CD14-positive monocyte (primary cell): Measurements from ENCODE around the gene JAKMIP2. TPM values are rescaled to one million over a fixed set of nuclear protein-coding genes. Genes with fewer than 3 reads are reported as not detected.

Experiments
- DNase-seq, 3 donors: peaks; one replicate each; pipeline ENCODE4 v3.0.0-alpha.2; 2011 to 2022
- H2AFZ ChIP-seq: 2 replicates; pipeline ENCODE4 v1.6.0; 2012; ENCODE audit warnings: mild to moderate bottlenecking, low read depth, low read length, inconsistent platforms; ENCODE audit not compliant: insufficient read depth, poor library complexity, severe bottlenecking
- H3K27ac ChIP-seq, 2 donors: 1 replicate in 1 of 2; 2 replicates in 1 of 2; pipeline ENCODE4 v1.5.1; 2012 to 2013; ENCODE audit warnings: low read length in 2 of 2, control low read depth in 1 of 2, inconsistent platforms in 1 of 2, low read depth in 1 of 2, mild to moderate bottlenecking in 1 of 2
- H3K27me3 ChIP-seq, 2 donors: one replicate each; pipeline versions ENCODE4 v1.6.0 to v1.6.1; 2011 to 2013; ENCODE audit warnings: low read length in 2 of 2; ENCODE audit not compliant: control insufficient read depth in 2 of 2, insufficient read depth in 2 of 2
- H3K36me3 ChIP-seq, 2 donors: replicated peaks in 1 of 2; 1 replicate in 1 of 2; 2 replicates in 1 of 2; pipeline versions ENCODE4 v1.5.1 to v1.6.1; 2012 to 2013; ENCODE audit warnings: low read length in 2 of 2, control low read depth in 1 of 2, inconsistent platforms in 1 of 2, mild to moderate bottlenecking in 1 of 2; ENCODE audit not compliant: insufficient read depth in 2 of 2, control insufficient read depth in 1 of 2
- H3K4me1 ChIP-seq, 2 donors: 1 replicate in 1 of 2; 2 replicates in 1 of 2; pipeline versions ENCODE4 v1.5.1 to v1.6.1; 2012 to 2013; ENCODE audit warnings: low read length in 2 of 2, control low read depth in 1 of 2, inconsistent platforms in 1 of 2, mild to moderate bottlenecking in 1 of 2, moderate library complexity in 1 of 2; ENCODE audit not compliant: insufficient read depth in 2 of 2, control insufficient read depth in 1 of 2
- H3K4me2 ChIP-seq: replicated peaks from 2 replicates; pipeline ENCODE3; 2012; ENCODE audit warnings: low read length, moderate library complexity, mild to moderate bottlenecking; ENCODE audit not compliant: poor library complexity, severe bottlenecking; ENCODE audit errors: extremely low read depth
- H3K4me3 ChIP-seq, 3 experiments: fragments of 200-600 bp in 1 of 3; sonication (generic) in 1 of 3; replicated peaks in 1 of 3; 1 replicate in 2 of 3; 2 replicates in 1 of 3; pipeline ENCODE4 v1.5.1; 2011 to 2013; ENCODE audit warnings: low read length in 3 of 3, mild to moderate bottlenecking in 3 of 3, control low read depth in 2 of 3, low read depth in 2 of 3, inconsistent platforms in 1 of 3, moderate library complexity in 1 of 3
- H3K79me2 ChIP-seq: 2 replicates; pipeline ENCODE4 v1.6.0; 2012; ENCODE audit warnings: mild to moderate bottlenecking, control low read depth, inconsistent platforms, low read length, moderate library complexity; ENCODE audit not compliant: insufficient read depth
- H3K9ac ChIP-seq: 2 replicates; pipeline ENCODE4 v1.6.0; 2017; ENCODE audit warnings: low read length, mild to moderate bottlenecking; ENCODE audit not compliant: insufficient read depth, poor library complexity, severe bottlenecking
- H3K9me3 ChIP-seq, 2 donors: replicated peaks in 1 of 2; 1 replicate in 1 of 2; 2 replicates in 1 of 2; pipeline versions ENCODE4 v1.5.1 to v1.6.1; 2012 to 2013; ENCODE audit warnings: low read length in 2 of 2, control low read depth in 1 of 2; ENCODE audit not compliant: control insufficient read depth in 1 of 2, insufficient read depth in 1 of 2
- H4K20me1 ChIP-seq: 2 replicates; pipeline ENCODE4 v1.6.0; 2012; ENCODE audit warnings: mild to moderate bottlenecking, low read length, control low read depth, moderate library complexity; ENCODE audit not compliant: insufficient read depth
- H3K27ac Mint-ChIP-seq, 7 donors: one replicate each; pipeline ENCODE4 v1.8.0; 2020; ENCODE audit warnings: mild to moderate bottlenecking in 7 of 7, mixed read lengths in 7 of 7, moderate library complexity in 6 of 7, inconsistent platforms in 2 of 7
- H3K27me3 Mint-ChIP-seq, 3 donors: one replicate each; pipeline ENCODE4 v1.8.0; 2021 to 2022; ENCODE audit warnings: low read depth in 3 of 3, mild to moderate bottlenecking in 3 of 3, mixed read lengths in 3 of 3, moderate library complexity in 3 of 3, inconsistent platforms in 1 of 3
- H3K36me3 Mint-ChIP-seq, 2 donors: one replicate each; pipeline ENCODE4 v1.8.0; 2020; ENCODE audit warnings: mixed read lengths in 2 of 2, inconsistent platforms in 1 of 2, mild to moderate bottlenecking in 1 of 2
- H3K4me1 Mint-ChIP-seq: one replicate; pipeline ENCODE4 v1.8.0; 2020; ENCODE audit warnings: mild to moderate bottlenecking, mixed read lengths
- H3K4me3 Mint-ChIP-seq, 2 donors: one replicate each; pipeline ENCODE4 v1.8.0; 2020; ENCODE audit warnings: mild to moderate bottlenecking in 2 of 2, mixed read lengths in 2 of 2, moderate library complexity in 1 of 2
- H3K9me3 Mint-ChIP-seq, 7 donors: one replicate each; pipeline ENCODE4 v1.8.0; 2020 to 2022; ENCODE audit warnings: mixed read lengths in 7 of 7, mild to moderate bottlenecking in 6 of 7, moderate library complexity in 6 of 7, inconsistent platforms in 2 of 7
- CTCF ChIP-seq: fragments of 200-600 bp; IDR thresholded peaks from one replicate; pipeline ENCODE4 v1.8.0; 2022; ENCODE audit warnings: antibody characterized with exemption, mild to moderate bottlenecking
- WGBS: methylation state at CpG from one replicate; pipeline ENCODE4 v1.1.5; 2013; ENCODE audit warnings: missing lambda C conversion rate; ENCODE audit not compliant: insufficient coverage; 5-methylcytosine and 5-hydroxymethylcytosine counted together
- intact Hi-C, 2 donors: fragments of 100-400 bp; cut with micrococcal nuclease; formaldehyde crosslinking; loops; one replicate each; pipeline versions ENCODE4 v1.15.0 to v1.15.1; 2023
- polyA plus RNA-seq, 3 donors: library from polyadenylated mRNA; depleted of rRNA in 1 of 3; unstranded in 2 of 3; stranded (reverse) in 1 of 3; fragments of 300-500 nt in 2 of 3; fragments of >200 nt in 1 of 3; fragmentation: Illumina TruSeq in 2 of 3; gene quantifications; 1 replicate in 2 of 3; 2 replicates in 1 of 3; pipeline ENCODE4 v1.2.3, GENCODE V29; 2012 to 2021

Gene JAKMIP2
- polyA plus RNA-seq, 3 donors: 0.02 TPM; not detected in 2

DNA sequence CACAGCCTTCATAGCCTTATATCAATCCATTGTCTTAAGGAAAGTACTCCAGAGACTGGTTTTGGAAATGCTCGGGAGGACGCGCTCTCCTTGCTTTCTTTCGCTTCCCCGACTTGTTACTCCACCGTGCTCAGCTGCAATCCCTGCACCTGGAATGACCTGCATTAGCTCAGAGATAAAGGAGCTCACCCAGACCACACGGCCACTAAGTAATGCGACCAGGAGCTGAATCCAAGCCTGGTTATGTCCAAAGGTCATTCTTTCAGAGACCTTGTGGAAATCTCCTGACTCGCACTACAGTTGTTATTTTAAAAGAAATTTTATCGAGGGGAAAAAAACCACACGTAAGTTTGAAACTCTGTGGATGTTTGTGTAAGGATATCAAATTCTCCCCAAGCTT lies 137.3 kb downstream of the JAKMIP2 start:
- no peaks in the 10 kb centered on the region for H3K36me3 Mint-ChIP-seq
- Histone ChIP-seq H3K9ac (no peak overlapping the region), H3K36me3 (no peaks in the 10 kb centered on the region), H3K27me3 (no peaks in the 10 kb centered on the region), H2AFZ (no peak overlapping the region), H3K79me2 (no peaks in the 10 kb centered on the region), H3K4me1 (no peaks in the 10 kb centered on the region), H3K9me3 (no peaks in the 10 kb centered on the region), H4K20me1 (no peaks in the 10 kb centered on the region), H3K27ac (no peak overlapping the region), H3K4me3 (no peak overlapping the region), H3K4me2 (no peak overlapping the region)
- no peak for TF ChIP-seq CTCF
- peaks cover 0 to 2% (median 0%) of the 10 kb centered on the region in 3 donors for H3K27me3 Mint-ChIP-seq
- WGBS: 97% methylated on average over 9 of the region's 11 CpGs
- no peak overlapping the region for H3K4me3 Mint-ChIP-seq
- no peaks in the 10 kb centered on the region for H3K4me1 Mint-ChIP-seq
- no peak for DNase-seq
- intact Hi-C loops: no loop called here
- no peak overlapping the region for H3K27ac Mint-ChIP-seq
- H3K9me3 Mint-ChIP-seq: peaks cover 0 to 1% (median 0%) of the 10 kb centered on the region in 7 donors

- Mint-ChIP-seq H3K36me3 (no peaks in the 10 kb centered on the region), H3K9me3 (peaks cover 0 to 1% (median 0%) of the 10 kb centered on the region in 7 donors), H3K27ac (no peak overlapping the region), H3K4me1 (no peaks in the 10 kb centered on the region), H3K27me3 (peaks cover 0 to 2% (median 0%) of the 10 kb centered on the region in 3 donors), H3K4me3 (no peak overlapping the region)
- no peaks in the 10 kb centered on the region for H3K4me1 ChIP-seq
- TF ChIP-seq CTCF: no peak
- no peak overlapping the region for H2AFZ ChIP-seq
- H3K27ac ChIP-seq: no peak overlapping the region
- H3K36me3 ChIP-seq: no peaks in the 10 kb centered on the region
- intact Hi-C loops: no loop called here
- no CpG with 5 or more reads among the region's 1 CpG for WGBS
- H3K9me3 ChIP-seq: no peaks in the 10 kb centered on the region
- no peak overlapping the region for H3K4me2 ChIP-seq
- no peaks in the 10 kb centered on the region for H3K27me3 ChIP-seq
- H3K4me3 ChIP-seq: no peak overlapping the region
- H3K9ac ChIP-seq: no peak overlapping the region
- no peaks in the 10 kb centered on the region for H4K20me1 ChIP-seq
- no peak for DNase-seq
- H3K79me2 ChIP-seq: no peaks in the 10 kb centered on the region
These were observed 138.1 kb downstream of the JAKMIP2 start for GRCh38 chr5:147644460-147644859.
